HG03039 (cell line): ENCODE results near the gene MYO7A.

Source experiments
- ATAC-seq: cut with Tn5 transposase; IDR thresholded peaks from one replicate; pipeline ENCODE4 v1.9.1; 2021; ENCODE audit warnings: mild to moderate bottlenecking, moderate library complexity; ENCODE audit not compliant: unreplicated experiment

MYO7A gene

DNA sequence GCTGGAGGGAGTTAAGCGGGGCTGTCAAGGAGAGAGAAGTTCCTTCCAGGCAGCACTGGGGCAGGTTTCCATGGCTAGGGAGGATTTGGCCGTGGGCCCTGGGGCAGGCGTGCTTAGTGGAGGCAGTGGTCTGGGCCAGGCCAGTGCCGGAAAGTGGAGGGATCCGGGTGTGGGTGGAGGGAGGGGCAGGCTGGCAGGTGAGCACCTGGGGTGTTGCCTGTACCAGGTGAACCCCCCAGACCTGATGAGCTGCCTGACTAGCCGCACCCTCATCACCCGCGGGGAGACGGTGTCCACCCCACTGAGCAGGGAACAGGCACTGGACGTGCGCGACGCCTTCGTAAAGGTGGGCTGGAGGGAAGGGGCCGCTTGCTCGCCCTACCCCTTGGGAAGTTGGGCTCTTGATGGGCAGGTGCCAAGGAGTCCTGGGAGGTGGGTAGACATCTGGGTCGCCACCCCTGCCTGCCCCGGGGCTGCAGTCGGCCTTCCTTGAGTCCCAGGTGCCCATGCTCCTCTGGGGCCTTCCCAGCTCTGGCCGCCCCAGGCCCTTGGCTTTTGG, 32.0 kb downstream of the MYO7A start:
- ATAC-seq = no peak

DNA sequence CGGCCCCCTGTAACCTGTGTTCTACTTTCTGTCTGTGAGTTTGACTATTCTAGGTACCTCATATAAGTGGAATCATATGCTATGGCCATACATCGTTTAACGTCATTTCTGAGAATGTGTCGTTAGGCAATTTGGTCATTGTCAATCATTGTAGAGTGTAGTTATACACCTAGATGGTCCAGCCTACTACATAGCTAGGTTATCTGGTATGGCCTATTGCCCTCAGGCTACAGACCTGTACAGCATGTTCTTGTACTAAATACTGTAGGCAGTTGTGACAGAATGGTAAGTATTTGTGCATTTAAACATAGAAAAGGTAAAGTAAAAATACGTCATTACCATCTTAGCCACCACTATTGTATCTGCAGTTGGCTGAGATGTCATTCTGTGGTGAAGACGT, 35.2 kb downstream of the MYO7A start:
- ATAC-seq = no peak

DNA sequence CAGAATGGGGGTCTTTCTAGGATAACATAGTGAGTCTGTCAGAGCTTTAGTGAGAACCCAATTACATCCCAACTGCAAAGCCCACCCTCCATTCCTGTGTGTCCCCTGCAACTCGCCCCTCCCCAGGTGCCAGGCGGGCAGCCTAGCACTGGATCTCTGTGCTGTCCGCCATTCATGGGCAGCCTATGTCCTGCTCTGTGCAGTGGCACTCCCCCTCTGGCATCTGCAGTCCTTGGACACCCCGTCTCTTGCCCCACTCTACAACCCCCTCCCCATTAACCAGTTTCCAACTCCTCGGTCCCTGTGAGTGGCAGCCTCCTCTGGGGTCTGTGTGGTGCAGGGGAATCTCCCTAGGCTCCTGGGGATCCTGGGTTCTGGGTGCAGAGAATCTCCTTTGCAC, 37.0 kb downstream of the MYO7A start:
- no peak for ATAC-seq

DNA sequence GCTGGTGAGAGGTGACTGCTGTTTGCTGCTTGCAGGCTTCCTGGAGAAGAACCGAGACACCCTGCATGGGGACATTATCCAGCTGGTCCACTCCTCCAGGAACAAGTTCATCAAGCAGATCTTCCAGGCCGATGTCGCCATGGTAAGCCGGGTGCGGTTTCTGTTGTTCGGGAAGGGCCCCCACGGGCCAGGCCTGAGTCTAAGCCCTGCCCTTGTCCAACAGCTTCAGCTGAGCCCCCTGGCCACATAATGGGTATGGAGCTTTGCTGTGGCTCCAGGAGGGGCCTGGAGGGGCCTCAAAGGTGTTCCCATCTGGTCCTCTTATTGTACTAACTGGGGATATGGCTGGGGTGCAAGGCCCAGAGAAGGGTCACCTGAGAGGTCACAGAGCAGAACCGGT, 38.0 kb downstream of the MYO7A start:
- no peak for ATAC-seq

DNA sequence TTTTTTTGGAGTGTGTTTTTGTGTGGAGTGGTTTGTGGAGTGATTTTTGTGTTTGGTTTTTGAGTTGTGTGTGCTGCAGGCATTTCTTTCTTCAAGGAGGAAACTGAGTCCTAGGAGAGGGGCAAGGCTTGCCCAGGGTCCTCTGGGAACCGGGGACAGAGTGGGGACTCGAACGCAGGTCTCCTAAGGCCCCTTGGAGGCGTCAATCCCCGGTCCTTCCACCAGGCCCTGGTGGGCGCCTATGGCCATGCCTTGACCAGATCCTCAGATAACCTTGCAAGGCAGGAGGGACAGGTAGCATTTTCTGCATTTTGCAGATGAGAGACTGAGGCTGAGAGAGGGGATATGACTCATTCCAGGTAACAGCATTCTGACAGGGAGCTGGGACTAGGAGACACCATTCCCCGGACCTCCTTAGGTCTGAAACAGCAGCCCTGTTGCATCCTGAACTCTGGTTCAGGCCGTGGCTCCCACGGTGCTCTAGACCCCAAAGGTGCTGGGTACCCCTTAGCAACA, 39.1 kb downstream of the MYO7A start:
- ATAC-seq = no peak

DNA sequence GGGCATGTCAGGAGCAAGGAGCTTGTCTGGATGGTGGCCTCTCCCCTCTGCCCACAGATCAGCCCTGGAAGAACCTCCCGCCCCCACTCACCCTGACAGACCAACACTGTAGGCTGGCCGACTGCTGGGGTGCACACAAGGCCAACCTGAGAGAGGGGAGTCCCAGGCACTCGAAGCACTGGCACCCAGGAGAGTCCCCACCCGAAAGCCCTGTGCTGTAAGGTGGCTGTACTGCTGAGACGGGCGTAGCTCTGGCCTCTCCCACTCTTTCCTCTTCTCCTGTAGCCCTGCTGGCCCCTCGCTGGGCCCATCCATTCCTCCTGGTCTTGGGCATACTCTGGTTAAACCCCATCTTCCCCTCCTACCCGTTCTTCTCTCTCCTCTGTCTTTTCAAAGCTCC, 39.7 kb downstream of the MYO7A start:
- ATAC-seq = no peak

DNA sequence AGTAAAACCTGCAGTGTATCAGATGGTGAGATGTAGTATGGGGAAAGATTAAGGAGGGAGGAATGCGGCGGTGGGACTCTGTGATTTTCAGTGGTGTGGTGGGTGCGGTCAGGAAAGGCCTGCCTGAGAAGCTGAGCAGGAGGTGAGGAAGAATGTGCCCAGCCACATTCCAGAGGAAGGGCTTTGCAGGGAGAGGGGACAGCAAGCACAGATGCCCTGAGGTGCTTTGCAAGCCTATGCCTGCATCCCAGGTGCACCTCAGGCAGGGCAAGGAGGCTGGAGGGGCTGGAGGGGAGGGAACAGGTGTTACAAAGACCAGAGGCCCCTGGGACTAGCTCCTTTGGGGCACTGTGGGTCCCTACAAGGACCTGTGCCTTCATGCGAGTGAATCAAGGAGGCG, 42.1 kb downstream of the MYO7A start:
- ATAC-seq = no peak

DNA sequence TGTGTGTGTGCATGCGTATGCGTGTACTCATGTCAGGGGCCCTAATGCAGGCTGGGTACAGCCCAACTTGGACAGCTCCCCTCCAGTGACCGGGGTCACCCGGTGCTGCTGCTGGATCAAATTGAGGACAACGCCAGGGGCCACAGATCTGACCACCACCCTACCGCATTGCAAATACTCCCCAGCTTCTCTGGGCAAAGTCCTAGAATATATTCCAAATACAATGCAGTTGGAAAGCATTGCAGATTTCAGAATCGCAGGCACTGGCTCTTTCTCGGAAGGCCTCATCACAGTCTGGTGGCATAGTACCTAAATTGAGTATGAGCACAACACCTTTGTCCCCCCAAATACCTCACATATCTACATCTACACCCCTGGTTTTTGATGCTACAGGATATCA, 43.2 kb downstream of the MYO7A start:
- no peak for ATAC-seq

DNA sequence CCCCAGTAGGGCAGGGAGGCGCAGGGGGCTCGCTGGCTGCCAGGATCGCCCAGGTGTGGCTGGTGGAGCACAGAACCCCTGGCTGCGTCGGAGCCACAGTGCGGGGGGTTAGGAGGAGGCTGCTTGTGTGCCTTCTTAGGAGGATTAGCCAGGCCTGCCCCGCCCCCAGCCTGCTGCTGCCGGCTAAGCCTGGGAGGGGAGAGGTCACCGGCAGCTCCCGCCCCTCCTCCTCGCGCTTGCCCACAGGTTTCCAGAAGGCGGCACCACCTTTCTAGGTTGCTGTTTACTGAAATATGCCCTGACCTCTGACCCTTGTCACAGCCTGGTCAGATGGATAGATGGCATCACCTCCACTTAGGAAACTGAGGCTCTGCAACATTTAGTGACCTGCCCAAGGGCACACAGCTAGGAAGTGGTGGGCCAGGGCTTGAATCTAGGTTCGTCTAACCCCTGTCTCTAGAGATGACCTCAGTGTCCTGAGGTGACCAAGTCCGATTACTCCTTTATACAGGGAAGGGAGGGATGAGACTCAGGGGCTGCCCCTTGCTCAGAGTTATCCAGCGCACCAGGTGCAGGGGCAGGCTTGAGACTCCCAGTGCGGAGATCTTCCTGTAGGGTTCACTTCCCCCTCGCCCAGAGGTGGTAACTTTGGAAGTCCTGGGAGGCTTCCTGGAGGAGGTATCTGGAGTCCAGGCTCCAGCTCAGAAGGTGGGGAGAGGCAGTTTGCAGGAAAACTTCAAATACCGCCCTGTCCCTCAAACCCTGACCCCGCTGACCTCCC, 44.0 kb downstream of the MYO7A start:
- no peak for ATAC-seq

DNA sequence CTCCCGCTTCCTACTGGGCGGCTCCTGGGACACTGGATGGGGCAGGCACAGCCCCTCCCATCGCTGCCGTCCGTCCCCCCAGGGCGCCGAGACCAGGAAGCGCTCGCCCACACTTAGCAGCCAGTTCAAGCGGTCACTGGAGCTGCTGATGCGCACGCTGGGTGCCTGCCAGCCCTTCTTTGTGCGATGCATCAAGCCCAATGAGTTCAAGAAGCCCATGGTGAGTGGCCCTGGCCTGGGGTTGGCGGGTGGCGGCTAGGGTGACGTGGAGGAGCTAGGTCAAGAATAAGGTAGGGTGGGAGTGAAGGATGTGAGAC, 44.6 kb downstream of the MYO7A start:
- no peak for ATAC-seq

DNA sequence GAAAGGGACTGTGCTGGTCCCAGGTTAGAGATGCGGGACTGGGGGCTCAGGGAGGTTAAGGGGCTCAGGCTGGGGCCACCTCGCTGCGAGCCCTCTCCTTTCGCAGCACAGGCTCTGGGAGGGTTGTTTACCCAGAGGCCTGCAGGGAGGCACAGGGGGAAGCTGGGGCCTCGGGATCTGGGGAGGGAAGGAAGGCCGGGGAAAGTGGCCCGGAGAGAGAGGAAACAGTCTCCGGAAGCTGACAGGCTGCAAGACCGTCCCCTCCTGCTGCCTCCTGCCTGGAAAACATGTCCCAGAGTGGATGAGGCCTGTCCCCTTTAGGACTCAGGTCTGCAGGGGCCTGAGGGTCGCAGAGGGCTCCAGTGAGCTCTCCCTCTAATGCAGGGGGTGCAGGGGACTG, 45.4 kb downstream of the MYO7A start:
- ATAC-seq = no peak

DNA sequence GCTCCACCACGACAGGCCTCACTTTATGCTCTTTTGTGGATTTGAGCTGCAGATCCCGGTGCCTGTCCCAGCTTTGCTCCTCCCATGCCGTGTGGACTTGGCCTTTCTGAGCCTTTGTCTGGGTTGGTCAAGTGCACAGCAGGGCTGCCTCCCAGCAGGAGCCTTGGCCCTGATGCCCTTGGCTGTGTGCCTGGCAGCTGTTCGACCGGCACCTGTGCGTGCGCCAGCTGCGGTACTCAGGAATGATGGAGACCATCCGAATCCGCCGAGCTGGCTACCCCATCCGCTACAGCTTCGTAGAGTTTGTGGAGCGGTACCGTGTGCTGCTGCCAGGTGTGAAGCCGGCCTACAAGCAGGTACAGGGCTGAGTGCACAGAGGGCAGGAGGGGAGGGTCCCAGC, 46.5 kb downstream of the MYO7A start:
- ATAC-seq = no peak

DNA sequence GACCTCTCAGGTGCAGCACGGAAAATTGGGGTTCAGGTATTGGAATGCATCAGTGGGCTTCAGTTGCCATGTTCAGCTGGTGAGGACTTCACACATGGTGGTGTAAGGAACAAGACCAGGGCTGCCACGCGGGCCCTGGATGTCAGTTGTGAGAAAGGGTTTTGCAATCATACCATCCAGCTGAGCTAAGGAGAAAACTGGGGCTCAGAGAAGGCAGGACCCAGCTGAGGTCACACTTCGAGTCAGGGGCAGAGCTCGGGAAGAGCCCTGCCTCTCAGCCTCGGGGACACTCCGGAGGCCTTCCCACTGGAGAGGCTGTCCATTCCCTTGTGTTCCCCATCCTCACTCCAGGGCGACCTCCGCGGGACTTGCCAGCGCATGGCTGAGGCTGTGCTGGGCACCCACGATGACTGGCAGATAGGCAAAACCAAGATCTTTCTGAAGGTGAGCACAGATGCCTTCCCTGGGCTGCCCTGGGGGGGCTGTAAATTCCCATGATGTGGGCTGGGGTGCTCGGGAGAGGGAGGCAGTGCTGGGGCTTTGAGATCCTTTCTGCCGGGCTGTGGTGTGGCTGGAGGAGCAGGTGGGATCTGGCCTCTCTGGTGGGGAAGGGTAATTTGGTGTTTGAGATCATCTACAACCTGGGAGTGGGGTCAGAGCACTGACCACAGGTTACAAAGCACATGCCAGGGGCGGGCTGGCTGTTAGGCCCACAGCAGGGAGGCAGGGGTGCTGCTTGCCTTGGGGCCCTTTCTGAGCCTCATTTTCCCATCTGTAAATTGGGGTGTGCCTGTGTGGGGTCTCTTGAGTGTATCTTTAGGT, 47.2 kb downstream of the MYO7A start:
- ATAC-seq = no peak

DNA sequence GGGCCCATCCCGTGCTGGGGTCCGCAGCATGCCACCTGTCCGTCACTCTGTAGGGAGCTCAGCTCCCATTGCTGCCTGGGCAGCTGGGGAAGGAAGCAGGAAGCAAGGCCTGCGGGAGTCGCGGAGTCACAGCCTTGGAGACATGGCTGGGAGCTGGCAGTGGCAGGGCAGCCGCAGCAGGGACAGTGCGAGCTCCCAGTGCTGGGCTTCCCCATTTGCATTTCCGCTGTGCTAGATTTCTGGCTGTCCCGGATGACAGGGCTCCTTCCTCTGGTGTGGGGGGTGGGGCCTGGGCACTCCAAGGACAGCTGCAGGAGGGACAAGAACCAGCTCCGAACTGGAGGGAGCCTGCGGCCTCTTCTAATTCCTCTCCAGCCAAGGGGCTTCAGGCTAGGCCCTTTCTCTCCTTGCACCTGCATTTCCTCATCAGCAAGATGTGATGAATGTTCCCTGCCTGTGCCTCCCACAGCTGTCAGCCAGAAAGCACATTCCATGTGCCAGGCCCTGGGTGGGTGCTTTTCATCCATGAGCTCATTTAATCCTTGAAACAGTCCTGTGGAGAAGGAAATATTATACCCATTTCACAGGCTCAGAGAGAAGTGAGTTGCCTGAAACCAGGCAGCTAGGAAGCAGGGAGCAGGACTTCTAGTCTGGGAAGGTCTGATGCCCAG, 48.0 kb downstream of the MYO7A start:
- ATAC-seq = no peak

DNA sequence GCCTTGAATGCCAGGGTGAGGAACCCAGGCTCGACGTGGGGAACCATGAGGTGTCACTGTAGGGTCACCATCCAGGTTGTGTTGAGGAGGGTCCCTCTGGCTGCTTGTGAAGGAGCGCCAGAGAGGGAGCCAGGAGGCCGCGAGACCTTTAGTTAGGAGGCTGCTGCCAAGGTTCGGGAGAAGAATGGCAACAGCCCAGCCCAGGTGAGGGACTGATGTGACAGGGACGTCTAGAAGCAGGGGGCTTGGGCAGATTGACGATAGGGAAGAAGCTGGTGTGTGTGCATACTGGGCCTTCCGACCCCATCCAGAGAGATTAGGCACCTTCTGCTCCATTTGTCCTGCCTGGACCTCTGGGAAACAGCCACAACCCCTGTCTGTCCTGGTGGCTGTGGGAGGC, 49.0 kb downstream of the MYO7A start:
- ATAC-seq = no peak

DNA sequence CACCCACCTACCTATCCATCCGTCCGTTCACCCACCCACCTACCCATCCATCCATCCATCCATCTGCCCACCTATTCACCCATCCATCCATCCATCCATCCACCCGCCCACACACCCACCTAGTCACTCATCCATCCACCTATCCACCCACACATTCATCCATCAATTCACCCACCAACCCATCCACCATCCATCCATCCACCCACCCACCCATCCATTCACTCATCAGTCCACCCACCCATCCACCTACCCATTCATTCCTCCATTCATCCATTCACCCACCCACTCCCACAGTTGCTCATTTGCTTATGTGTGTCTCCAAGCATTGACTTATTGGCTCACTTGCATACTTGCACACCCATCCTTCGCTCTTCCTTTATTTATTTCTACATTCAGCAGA, 50.1 kb downstream of the MYO7A start:
- ATAC-seq = no peak

DNA sequence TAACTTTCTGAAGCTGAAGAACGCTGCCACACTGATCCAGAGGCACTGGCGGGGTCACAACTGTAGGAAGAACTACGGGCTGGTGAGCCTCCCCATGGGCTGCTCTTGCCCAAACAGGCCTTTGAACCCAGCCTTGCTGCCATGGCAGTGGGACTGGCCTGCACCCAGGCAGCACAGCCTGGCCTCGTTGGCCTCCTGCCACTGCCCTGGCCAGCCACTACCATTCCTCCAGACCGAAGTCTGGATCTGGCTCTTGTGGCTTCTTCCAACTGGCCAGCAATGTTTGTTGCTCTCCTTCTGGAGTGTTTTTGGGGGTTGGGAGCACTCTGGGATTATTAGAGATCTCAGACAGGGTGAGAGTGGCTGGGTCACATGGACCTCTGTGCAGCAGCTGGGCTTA, 51.0 kb downstream of the MYO7A start:
- no peak for ATAC-seq

DNA sequence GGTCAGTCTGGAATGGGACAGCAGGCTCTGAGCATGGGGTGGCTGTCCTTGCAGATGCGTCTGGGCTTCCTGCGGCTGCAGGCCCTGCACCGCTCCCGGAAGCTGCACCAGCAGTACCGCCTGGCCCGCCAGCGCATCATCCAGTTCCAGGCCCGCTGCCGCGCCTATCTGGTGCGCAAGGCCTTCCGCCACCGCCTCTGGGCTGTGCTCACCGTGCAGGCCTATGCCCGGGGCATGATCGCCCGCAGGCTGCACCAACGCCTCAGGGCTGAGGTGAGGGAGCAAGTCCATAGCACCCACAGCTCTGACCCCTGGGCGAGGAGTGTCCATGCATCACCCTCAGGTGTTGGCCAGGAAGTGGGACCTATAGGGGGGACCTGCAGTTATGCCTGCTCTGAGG, 51.6 kb downstream of the MYO7A start:
- no peak for ATAC-seq

DNA sequence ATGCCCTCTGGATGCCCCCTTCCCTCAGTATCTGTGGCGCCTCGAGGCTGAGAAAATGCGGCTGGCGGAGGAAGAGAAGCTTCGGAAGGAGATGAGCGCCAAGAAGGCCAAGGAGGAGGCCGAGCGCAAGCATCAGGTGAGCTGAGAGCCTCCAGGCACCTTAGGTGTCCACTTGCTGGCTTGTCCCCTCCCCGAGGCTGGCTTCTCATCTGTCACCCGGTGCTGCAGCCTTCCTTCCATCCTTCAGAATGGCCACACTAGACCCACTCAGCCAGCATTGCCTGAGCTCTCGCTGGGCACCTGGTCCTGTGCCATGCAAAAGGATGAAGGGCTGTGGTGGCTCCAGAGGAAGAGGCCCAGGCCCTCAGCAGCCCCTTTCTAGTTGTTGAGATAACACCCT, 52.3 kb downstream of the MYO7A start:
- no peak for ATAC-seq

DNA sequence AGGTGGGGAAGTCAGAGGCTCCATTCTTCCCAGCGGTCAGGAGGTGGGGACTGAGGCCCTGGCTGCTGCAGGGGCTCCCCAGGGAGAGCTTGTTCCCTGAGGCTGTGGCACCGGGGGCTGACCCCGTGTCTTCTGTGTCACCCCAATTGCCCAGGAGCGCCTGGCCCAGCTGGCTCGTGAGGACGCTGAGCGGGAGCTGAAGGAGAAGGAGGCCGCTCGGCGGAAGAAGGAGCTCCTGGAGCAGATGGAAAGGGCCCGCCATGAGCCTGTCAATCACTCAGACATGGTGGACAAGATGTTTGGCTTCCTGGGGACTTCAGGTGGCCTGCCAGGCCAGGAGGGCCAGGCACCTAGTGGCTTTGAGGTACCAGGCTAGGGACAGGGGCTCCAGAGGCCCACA, 53.2 kb downstream of the MYO7A start:
- no peak for ATAC-seq

DNA sequence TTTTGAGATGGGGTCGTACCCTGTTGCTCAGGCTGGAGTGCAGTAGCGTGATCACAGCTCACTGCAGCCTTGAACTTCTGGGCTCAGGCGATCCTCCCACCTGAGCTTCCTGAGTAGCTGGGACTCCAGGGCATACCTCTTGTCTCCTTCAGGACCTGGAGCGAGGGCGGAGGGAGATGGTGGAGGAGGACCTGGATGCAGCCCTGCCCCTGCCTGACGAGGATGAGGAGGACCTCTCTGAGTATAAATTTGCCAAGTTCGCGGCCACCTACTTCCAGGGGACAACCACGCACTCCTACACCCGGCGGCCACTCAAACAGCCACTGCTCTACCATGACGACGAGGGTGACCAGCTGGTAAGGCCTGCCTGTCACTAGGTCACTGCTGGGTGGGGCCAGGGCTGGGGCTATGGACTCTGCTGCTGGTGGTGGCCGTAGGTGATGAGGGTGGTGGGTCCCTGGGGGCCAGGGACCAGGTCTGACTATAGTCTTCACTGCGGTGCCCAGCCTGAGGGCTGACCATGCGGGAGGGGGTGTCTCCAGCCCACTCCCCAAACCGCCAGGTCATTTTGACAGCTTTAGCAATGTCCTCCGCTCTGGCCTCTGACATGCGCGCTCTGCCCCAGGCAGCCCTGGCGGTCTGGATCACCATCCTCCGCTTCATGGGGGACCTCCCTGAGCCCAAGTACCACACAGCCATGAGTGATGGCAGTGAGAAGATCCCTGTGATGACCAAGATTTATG, 53.9 kb downstream of the MYO7A start:
- ATAC-seq = no peak
